Neural crest cell (in vitro differentiated cells): ENCODE data around the gene LAPTM5. TPM values are rescaled to one million over a fixed set of nuclear protein-coding genes. Genes with fewer than 3 reads are reported as not detected.
A peak's percentile ranks its signal among the peaks of the same experiment; 100 is the strongest.

Experiments
- DNase-seq: peaks from one replicate; pipeline ENCODE4 v3.0.0; 2021; ENCODE audit warnings: low read depth, mixed read lengths, low spot score
- H3K27ac Mint-ChIP-seq: one replicate; pipeline ENCODE4 v1.8.0; 2021; ENCODE audit warnings: mild to moderate bottlenecking, mixed read lengths; ENCODE audit not compliant: unreplicated experiment
- H3K27me3 Mint-ChIP-seq: 2 replicates; pipeline ENCODE4 v1.8.0; 2021; ENCODE audit warnings: low read depth, mild to moderate bottlenecking, mixed read lengths
- H3K36me3 Mint-ChIP-seq: 2 replicates; pipeline ENCODE4 v1.8.0; 2021; ENCODE audit warnings: low read depth, mild to moderate bottlenecking, mixed read lengths
- H3K4me1 Mint-ChIP-seq: 2 replicates; pipeline ENCODE4 v1.8.0; 2021; ENCODE audit warnings: mixed read lengths
- H3K4me3 Mint-ChIP-seq: one replicate; pipeline ENCODE4 v1.8.0; 2021; ENCODE audit warnings: mild to moderate bottlenecking, mixed read lengths
- H3K9me3 Mint-ChIP-seq: 2 replicates; pipeline ENCODE4 v1.8.0; 2021; ENCODE audit warnings: mixed read lengths
- CTCF ChIP-seq: fragments of 200-600 bp; sonication (generic); conservative IDR thresholded peaks from 2 replicates; pipeline ENCODE4 v1.5.0; 2021; ENCODE audit warnings: antibody characterized with exemption, mild to moderate bottlenecking
- total RNA-seq: library from RNA; stranded (reverse); gene quantifications from 2 replicates; pipeline ENCODE4 v1.2.1, GENCODE V29; 2021

Gene LAPTM5
- total RNA-seq, 1 donor from 2014 or later: 1.5 TPM

- H3K27ac Mint-ChIP-seq: no peak overlapping the region
- no peak for TF ChIP-seq CTCF
- no peaks in the 10 kb centered on the region for H3K36me3 Mint-ChIP-seq
- H3K9me3 Mint-ChIP-seq: no peaks in the 10 kb centered on the region
- DNase-seq: no peak
- H3K4me1 Mint-ChIP-seq: peaks cover 18% of the 10 kb centered on the region
- no peak overlapping the region for H3K4me3 Mint-ChIP-seq
- H3K27me3 Mint-ChIP-seq: peaks cover 52% of the 10 kb centered on the region
Observed at GRCh38 chr1:30687886-30688285, 69.7 kb downstream of the LAPTM5 start.

GRCh38 chr1:30686236-30686935 is 71.2 kb downstream of the LAPTM5 start:
- no peak overlapping the region for H3K27ac Mint-ChIP-seq
- H3K27me3 Mint-ChIP-seq: peaks cover 59% of the 10 kb centered on the region
- no peaks in the 10 kb centered on the region for H3K9me3 Mint-ChIP-seq
- H3K4me3 Mint-ChIP-seq: no peak overlapping the region
- no peaks in the 10 kb centered on the region for H3K36me3 Mint-ChIP-seq
- DNase-seq: no peak
- no peak for TF ChIP-seq CTCF
- H3K4me1 Mint-ChIP-seq: peaks cover 13% of the 10 kb centered on the region

- peaks cover 13% of the 10 kb centered on the region for H3K4me1 Mint-ChIP-seq
- peaks cover 60% of the 10 kb centered on the region for H3K27me3 Mint-ChIP-seq
- no peaks in the 10 kb centered on the region for H3K9me3 Mint-ChIP-seq
- no peak for TF ChIP-seq CTCF
- no peak for DNase-seq
- no peaks in the 10 kb centered on the region for H3K36me3 Mint-ChIP-seq
- H3K27ac Mint-ChIP-seq: no peak overlapping the region
- no peak overlapping the region for H3K4me3 Mint-ChIP-seq
Observed at GRCh38 chr1:30685796-30686165, 71.8 kb downstream of the LAPTM5 start.

GRCh38 chr1:30684881-30685795 is 72.4 kb downstream of the LAPTM5 start:
- DNase-seq: peak; percentile 36
- peak; percentile 53 for TF ChIP-seq CTCF
- Mint-ChIP-seq H3K27ac (no peak overlapping the region), H3K27me3 (peaks cover 60% of the 10 kb centered on the region), H3K36me3 (no peaks in the 10 kb centered on the region), H3K4me3 (peak overlapping the region; percentile 65), H3K4me1 (peaks cover 12% of the 10 kb centered on the region), H3K9me3 (no peaks in the 10 kb centered on the region)

GRCh38 chr1:30684259-30684658 is 73.3 kb downstream of the LAPTM5 start:
- no peak for DNase-seq
- Mint-ChIP-seq H3K36me3 (no peaks in the 10 kb centered on the region), H3K27me3 (peaks cover 60% of the 10 kb centered on the region), H3K4me1 (peaks cover 4% of the 10 kb centered on the region), H3K4me3 (no peak overlapping the region), H3K9me3 (no peaks in the 10 kb centered on the region), H3K27ac (no peak overlapping the region)
- no peak for TF ChIP-seq CTCF
